NCI-H446 treated with DMSO at 0.1 percent for 48 hours (cell line): ENCODE data around the gene AK5.

ENCODE experiments used
- DNase-seq: peaks from one replicate; lab custom pipeline; 2025; lab: John Stamatoyannopoulos, UW

AK5 gene

GRCh38 chr1:77354536-77354935 lies 72.7 kb downstream of the AK5 start:
- no peak for DNase-seq

GRCh38 chr1:77355010-77355409 lies 73.2 kb downstream of the AK5 start:
- DNase-seq, result no peak

GRCh38 chr1:77356136-77356535 lies 74.3 kb downstream of the AK5 start:
- no peak for DNase-seq

GRCh38 chr1:77360256-77360655 lies 78.4 kb downstream of the AK5 start:
- no peak for DNase-seq

GRCh38 chr1:77361621-77362020 lies 79.8 kb downstream of the AK5 start:
- DNase-seq, result no peak

GRCh38 chr1:77370161-77370560 lies 88.3 kb downstream of the AK5 start:
- no peak for DNase-seq

GRCh38 chr1:77370583-77371306 lies 88.9 kb downstream of the AK5 start:
- DNase-seq, result no peak

- no peak for DNase-seq
These were observed 89.6 kb downstream of the AK5 start for GRCh38 chr1:77371396-77371795.

GRCh38 chr1:77373702-77374101 lies 91.9 kb downstream of the AK5 start:
- DNase-seq, result no peak

- no peak for DNase-seq
These were observed 93.7 kb downstream of the AK5 start for GRCh38 chr1:77375541-77375940.

- DNase-seq, result peak; percentile 37
These were observed 94.2 kb downstream of the AK5 start for GRCh38 chr1:77375990-77376389.

- DNase-seq, result peak; percentile 82
These were observed 97.1 kb downstream of the AK5 start for GRCh38 chr1:77378723-77379535.

- DNase-seq, result no peak
These were observed 100.5 kb downstream of the AK5 start for GRCh38 chr1:77382366-77382765.

- no peak for DNase-seq
These were observed 101.4 kb downstream of the AK5 start for GRCh38 chr1:77383236-77383635.

- no peak for DNase-seq
These were observed 103.7 kb downstream of the AK5 start for GRCh38 chr1:77385551-77385950.

GRCh38 chr1:77386276-77386675 lies 104.5 kb downstream of the AK5 start:
- no peak for DNase-seq

GRCh38 chr1:77387553-77387952 lies 105.7 kb downstream of the AK5 start:
- DNase-seq, result no peak

- no peak for DNase-seq
These were observed 106.8 kb downstream of the AK5 start for GRCh38 chr1:77388661-77389060.

GRCh38 chr1:77392486-77392885 lies 110.7 kb downstream of the AK5 start:
- no peak for DNase-seq

- no peak for DNase-seq
These were observed 112.3 kb downstream of the AK5 start for GRCh38 chr1:77394166-77394565.

- no peak for DNase-seq
These were observed 113.2 kb downstream of the AK5 start for GRCh38 chr1:77395051-77395450.

- DNase-seq, result no peak
These were observed 116.3 kb downstream of the AK5 start for GRCh38 chr1:77398152-77398551.

GRCh38 chr1:77399250-77400086 lies 117.6 kb downstream of the AK5 start:
- no peak for DNase-seq
